Esophagus muscularis mucosa (tissue), 4 donors: ENCODE results near the gene RCAN1.

Experiments
- EP300 ChIP-seq: sonication (generic); formaldehyde crosslinking; IDR thresholded peaks from one replicate; pipeline ENCODE4 v1.6.1; 2017; ENCODE audit warnings: antibody characterized with exemption
- POLR2A ChIP-seq: fragments of 450-650 bp; IDR thresholded peaks from one replicate; pipeline ENCODE4 v1.6.1; 2017; ENCODE audit warnings: antibody characterized with exemption, moderate library complexity, mild to moderate bottlenecking, low read depth
- POLR2AphosphoS5 ChIP-seq, 2 donors: sonication (generic); formaldehyde crosslinking; IDR thresholded peaks; one replicate each; pipeline ENCODE4 v1.6.1; 2017; ENCODE audit warnings: antibody characterized with exemption in 2 of 2
- TF ChIP-seq, protein P1 (sequence below), 3 experiments: fragments of 200-600 bp in 2 of 3; fragments of 450-650 bp in 1 of 3; sonication (generic) in 2 of 3; IDR thresholded peaks; one replicate each; pipeline ENCODE4 v1.5.1; 2017 to 2019; ENCODE audit warnings: antibody characterized with exemption in 3 of 3, mild to moderate bottlenecking in 2 of 3, moderate library complexity in 1 of 3

DNA sequence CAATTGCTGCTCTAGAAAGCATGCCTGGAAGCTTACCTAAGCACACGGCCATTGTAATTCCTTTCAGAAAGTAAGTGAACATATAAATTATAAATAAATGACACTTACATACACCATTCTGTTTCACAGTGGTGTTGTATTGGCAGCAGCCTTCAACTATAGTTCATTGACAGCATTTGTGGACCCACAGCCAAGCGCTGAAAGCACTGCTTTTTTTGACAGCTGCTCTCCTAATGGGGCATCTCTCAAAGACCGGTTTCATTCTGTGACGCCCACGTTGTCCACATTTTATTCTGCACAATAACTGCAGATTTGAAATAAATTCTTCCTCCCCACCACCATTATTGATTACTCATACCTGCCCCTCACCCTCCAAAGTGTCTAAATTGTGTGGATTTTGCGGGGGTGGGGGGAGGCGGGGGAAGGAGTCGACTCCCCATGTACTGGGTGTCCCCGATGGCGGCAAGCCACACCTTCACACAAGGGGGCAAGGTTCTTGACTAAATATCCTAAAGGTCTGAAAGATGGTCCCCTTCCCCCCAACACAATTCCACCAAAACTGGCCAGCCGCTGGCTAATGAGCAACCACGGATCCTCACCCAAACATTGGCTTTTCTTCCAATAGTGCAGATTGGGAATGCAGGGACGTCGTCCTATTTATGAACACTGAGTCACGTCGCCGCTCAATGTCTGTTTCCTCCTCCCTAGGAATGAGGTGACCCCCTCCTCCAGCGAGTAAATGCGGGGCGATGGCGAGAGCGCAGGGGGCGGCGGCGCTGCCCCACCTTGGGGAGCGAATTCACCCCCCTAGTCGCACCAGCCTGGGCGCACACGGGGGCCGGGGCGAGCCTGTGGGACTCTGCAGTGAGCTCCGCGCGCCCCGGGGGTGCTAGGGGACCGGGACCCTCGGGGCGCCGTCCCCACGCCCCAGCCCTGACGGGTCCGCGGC, 960 bp downstream of the RCAN1 start:
- TF ChIP-seq, protein P1, sequence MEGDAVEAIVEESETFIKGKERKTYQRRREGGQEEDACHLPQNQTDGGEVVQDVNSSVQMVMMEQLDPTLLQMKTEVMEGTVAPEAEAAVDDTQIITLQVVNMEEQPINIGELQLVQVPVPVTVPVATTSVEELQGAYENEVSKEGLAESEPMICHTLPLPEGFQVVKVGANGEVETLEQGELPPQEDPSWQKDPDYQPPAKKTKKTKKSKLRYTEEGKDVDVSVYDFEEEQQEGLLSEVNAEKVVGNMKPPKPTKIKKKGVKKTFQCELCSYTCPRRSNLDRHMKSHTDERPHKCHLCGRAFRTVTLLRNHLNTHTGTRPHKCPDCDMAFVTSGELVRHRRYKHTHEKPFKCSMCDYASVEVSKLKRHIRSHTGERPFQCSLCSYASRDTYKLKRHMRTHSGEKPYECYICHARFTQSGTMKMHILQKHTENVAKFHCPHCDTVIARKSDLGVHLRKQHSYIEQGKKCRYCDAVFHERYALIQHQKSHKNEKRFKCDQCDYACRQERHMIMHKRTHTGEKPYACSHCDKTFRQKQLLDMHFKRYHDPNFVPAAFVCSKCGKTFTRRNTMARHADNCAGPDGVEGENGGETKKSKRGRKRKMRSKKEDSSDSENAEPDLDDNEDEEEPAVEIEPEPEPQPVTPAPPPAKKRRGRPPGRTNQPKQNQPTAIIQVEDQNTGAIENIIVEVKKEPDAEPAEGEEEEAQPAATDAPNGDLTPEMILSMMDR (IDR thresholded peaks at IDR 0.05), result no peak
- TF ChIP-seq POLR2A (no peak), EP300 (no peak), POLR2AphosphoS5 (IDR thresholded peaks at IDR 0.05) (no peak)
